Measurements from ENCODE around the gene PERCC1.
A peak's percentile ranks its signal among the peaks of the same experiment; 100 is the strongest.

PERCC1 gene

DNA sequence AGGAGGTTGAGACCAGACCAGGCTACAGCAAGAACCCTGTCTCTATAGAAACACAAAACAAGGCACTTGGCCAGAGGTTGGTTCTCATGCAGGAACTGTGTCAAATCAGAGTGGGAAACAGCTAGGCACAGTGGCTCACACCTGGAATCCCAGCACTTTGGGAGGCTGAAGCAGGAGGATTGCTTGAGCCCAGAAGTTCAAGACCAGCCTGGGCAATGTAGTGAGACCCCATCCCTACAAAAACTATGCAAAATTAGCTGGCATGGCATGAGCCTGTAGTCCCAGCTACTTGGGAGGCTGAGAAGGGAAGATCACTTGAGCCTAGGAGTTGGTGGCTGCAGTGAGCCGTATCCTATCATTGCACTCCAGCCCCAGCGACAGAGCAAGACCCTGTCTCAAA lies 18.0 kb upstream of the PERCC1 start:
- TF ChIP-seq, protein P1, sequence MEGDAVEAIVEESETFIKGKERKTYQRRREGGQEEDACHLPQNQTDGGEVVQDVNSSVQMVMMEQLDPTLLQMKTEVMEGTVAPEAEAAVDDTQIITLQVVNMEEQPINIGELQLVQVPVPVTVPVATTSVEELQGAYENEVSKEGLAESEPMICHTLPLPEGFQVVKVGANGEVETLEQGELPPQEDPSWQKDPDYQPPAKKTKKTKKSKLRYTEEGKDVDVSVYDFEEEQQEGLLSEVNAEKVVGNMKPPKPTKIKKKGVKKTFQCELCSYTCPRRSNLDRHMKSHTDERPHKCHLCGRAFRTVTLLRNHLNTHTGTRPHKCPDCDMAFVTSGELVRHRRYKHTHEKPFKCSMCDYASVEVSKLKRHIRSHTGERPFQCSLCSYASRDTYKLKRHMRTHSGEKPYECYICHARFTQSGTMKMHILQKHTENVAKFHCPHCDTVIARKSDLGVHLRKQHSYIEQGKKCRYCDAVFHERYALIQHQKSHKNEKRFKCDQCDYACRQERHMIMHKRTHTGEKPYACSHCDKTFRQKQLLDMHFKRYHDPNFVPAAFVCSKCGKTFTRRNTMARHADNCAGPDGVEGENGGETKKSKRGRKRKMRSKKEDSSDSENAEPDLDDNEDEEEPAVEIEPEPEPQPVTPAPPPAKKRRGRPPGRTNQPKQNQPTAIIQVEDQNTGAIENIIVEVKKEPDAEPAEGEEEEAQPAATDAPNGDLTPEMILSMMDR (IDR thresholded peaks at IDR 0.05; ENCODE audit: extremely low read depth, missing control alignments): no peak
- no peak for DNase-seq (ENCODE audit: low spot score)

DNA sequence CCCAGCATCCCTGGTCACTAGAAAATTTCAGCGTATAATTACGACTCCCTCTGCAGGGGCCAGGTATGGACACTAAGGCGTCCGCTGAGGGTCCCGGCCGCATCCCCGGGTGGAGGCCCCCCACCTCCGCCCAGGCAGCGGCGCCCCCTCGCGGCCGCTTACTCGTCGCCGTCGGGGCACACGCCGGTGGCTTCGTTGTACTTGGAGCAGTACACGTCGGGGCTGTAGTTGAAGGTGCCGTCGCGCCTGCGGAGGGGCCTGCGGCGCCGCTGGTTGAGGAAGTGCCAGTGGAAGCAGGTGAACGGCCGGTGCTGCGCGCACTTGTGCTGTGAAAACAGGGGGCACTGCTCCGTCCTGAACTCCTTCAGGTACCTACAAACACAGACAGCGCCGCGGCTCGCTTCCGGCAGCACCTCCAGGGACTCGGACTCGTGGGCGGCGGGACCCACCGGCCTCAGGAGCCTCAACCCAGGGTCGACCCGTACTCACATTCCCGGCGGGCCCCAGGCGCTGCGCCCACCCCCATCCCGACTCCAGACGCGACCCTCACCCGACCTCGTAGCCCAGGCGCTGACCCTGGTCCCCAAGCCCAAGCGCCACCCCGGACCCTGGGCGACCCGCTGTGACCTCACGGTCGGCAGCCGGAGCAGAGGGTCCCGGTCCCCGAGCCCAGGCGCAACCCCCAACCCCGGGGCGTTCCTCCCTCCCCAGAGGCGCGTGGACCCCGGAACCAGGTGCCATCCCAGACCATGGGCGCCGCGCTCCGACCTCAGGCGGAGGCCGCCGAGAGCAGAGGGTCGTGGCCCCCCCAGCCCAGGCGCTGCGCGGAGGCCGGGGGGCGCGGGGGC lies 17.0 kb upstream of the PERCC1 start:
- TF ChIP-seq, protein P1 (IDR thresholded peaks at IDR 0.05; ENCODE audit: extremely low read depth, missing control alignments): peak; percentile 63
- peak; percentile 85 for DNase-seq (ENCODE audit: low spot score)

DNA sequence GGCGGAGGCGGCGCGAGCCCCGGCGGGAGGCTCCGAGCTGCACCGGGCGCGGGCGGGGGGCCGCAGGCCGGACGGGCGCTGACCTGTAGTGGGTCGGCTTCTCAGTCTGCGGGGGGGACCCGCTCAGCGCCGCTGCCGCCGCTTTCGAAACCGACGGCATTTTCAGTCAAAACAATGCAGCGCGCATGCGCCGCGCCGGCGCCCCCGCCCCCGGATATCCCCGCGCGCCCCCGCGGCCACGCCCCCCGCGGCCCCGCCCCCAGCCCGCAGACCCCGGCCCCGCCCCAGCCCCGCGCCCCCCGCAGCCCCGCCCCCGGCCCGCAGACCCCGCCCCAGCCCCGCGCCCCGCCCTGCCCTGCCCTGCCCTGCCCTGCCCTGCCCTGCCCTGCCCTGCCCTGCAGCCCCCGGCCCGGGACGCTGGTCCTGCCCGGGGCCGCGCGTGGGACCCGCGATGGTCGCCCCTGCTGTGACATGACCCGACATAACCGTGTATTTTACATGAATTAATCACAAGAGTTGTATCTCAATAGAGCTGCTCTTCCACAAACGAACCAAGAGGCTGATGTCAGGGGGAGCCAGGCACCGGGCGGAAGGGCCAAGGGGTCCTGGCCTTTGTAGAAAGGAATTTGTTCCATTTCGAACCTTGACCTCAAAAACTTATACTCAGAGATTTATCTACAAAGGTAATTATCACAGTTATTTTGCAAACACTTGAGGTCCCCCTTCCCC lies 16.2 kb upstream of the PERCC1 start, which contains the start of gene UNKL:
Gene UNKL (minus strand): TSS at position 173 of the 729 bp plus-strand sequence. CDS start 13 bp downstream, at position 160.
- DNase-seq (ENCODE audit: low spot score): peak; percentile 97
- TF ChIP-seq, protein P1 (IDR thresholded peaks at IDR 0.05; ENCODE audit: extremely low read depth, missing control alignments): no peak

DNA sequence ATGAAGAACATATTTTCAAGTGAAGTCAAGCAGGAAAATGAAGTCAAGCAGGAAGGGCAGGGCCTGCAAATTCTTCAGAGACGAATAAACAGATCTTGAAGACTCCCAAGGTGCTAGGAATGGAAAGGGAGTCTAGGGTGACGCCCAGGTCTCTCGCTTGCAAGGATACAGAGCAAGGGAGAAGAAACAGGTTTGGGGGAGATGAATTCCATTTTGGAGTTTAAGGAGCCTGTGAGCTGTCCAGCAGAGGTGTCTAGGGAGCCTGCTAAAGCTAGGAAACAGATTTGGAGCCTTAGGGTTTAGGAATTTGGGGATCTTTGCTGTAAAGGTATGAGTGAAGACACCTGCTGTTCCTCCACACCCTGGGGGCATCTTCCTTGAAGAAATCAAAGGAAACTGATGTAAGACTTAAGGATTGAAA lies 14.3 kb upstream of the PERCC1 start:
- no peak for DNase-seq (ENCODE audit: low spot score)
- TF ChIP-seq, protein P1 (IDR thresholded peaks at IDR 0.05; ENCODE audit: extremely low read depth, missing control alignments): no peak

DNA sequence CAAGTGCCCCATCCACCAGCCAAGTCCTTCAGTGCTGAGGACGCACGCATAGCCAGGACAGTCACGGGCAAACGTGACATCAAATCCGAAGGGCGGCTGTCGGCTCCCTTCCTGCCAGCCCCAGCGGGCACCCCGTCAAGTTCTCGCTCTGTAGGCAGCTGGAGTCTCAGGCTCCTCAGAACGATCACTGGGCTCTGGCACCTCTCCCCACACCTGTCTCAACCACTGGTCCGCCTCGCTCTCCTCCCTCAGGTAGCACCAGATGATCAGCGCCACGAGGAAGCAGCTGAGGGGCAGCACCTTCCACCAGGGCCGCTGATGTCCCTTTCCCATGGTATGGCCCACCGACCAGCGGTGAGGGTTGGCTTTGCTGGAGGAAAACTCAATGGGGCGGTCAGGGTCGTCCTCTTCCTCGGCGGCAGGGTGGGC lies 10.8 kb upstream of the PERCC1 start:
- no peak for DNase-seq (ENCODE audit: low spot score)
- TF ChIP-seq, protein P1 (IDR thresholded peaks at IDR 0.05; ENCODE audit: extremely low read depth, missing control alignments): no peak

DNA sequence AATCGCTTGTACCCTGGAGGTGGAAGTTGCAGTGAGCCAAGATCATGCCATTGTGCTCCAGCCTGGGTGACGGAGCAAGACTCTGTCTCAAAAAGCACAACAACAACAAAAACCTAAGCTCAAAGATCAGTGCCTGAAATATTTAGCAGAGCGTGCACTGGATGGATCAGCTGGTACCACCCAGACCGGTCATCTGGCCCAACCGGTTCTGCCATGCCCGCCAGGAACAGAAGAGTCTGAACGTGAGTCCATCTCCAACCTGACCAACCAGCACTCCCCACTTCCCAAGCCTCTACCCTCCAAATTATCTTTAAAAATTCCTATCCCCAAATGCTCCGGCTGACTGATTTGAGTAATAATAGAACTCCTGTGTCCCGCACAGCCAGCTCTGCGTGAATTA lies 8.8 kb upstream of the PERCC1 start:
- DNase-seq (ENCODE audit: low spot score): no peak
- TF ChIP-seq, protein P1 (IDR thresholded peaks at IDR 0.05; ENCODE audit: extremely low read depth, missing control alignments): no peak

DNA sequence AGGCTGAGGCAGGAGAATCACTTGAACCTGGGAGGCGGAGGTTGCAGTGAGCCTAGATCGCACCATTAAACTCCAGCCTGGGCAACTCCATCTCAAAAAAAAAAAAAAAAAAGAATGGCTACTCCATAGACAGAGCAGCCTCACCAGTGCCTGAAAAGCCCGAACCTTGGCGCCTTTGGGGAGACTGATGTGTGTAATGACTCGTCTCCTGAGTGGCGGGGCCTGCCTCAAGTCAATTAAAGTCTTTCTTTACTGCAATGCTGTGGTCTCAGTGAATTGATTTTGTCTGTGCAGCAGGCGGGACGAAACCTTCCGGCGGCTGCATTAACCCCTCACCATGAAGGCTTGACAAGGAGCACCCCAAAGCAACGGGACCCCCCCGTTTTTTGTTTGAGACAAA lies 6.8 kb upstream of the PERCC1 start:
- no peak for DNase-seq (ENCODE audit: low spot score)
- TF ChIP-seq, protein P1 (IDR thresholded peaks at IDR 0.05; ENCODE audit: extremely low read depth, missing control alignments): no peak
